Measurements from ENCODE around the gene CEMIP.

- TF ChIP-seq CTCF (conservative IDR thresholded peaks at IDR 0.05; ENCODE audit: low read depth, low read length) (no peak), EZH2 (IDR thresholded peaks at IDR 0.05; ENCODE audit: low read length, unreplicated experiment) (no peak)
These were observed 167.4 kb downstream of the CEMIP start for GRCh38 chr15:80946576-80946975.

All from PC-3 (cell line).